HG03571 (cell line): ENCODE measurements around the gene PAX2.

Experiments used
- ATAC-seq: cut with Tn5 transposase; IDR thresholded peaks from one replicate; pipeline ENCODE4 v1.9.1; 2021; ENCODE audit not compliant: unreplicated experiment

PAX2 gene

GRCh38 chr10:100737355-100738054, 7.9 kb upstream of the PAX2 start:
- ATAC-seq = no peak

GRCh38 chr10:100738055-100738827, 7.1 kb upstream of the PAX2 start:
- no peak for ATAC-seq

DNA sequence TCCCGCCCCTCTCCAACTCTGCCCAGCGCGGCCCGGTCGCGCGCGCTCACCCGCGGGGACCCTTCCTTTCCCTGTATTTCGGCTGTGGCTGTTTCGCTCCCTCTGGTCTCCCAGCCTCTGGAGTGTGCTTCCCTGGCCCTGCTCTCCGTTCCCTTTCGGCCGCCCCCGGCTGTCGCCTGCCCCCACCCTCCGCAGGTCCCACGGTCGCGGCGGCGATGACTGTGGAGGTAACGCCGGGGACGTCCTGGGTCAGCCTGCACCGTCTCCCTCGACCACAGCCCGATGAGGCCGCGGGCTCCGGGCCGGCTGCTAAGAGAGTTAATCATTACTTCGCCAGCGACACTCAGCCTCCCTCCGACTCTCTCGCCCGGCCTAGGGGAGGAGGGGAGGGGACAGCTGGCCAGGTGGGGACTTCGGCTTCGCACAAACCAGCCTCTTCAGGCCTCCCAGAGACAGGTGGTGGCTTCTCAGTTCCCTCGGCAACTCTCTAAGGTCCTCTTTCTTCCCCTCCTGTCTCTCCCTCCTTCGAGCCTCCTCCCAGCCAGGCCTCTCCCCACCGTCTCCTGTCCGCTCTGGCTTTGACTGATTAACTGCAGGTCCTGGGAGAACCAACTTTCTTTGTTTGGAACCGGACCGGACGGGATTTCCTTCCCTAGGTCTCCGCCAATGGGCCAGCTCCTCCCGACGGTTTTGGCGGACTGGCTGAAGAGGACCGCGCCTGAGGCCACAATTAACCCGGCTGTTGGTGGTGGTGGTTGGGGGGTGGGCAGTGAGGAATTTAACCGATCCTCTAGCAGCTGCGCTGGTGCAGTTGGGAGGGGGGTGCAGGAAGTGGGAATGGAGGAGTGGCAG, 5.6 kb upstream of the PAX2 start:
- ATAC-seq = no peak

GRCh38 chr10:100740476-100741377, 4.7 kb upstream of the PAX2 start:
- ATAC-seq = no peak

DNA sequence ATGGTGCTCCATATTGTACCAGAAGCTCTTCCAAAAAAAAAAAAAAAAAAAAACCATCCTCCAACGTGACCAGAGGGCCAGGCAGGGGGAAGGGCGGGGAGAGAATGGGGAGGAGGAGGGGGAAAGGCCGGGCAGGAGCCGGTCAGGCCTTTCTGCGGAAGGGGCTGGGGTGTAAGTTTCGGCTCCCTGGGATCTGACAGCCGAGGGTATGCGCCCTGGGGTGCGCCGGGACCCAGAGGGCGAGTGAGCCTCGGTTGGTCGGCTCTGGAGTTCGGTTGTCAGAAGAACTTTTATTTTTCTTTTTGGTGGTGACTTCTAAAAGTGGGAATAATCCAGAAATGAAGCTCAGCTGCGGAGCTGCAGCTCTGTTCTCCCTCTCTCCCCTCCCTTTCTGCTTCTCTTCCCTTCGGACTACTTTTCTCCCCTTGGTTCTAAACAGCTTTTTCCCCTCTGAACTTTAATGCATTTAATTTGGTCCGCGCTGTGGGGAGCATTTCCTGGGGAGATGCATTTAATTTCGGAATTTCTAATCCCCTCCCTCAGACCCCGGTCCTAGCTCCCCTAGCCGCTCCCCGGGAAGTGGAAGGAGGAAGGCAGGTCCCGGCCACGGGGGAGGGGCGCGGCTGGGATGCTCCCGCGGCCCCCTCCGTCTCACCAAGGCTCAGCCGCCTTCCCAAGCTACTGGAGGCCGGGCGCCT, 3.9 kb upstream of the PAX2 start:
- ATAC-seq = no peak

DNA sequence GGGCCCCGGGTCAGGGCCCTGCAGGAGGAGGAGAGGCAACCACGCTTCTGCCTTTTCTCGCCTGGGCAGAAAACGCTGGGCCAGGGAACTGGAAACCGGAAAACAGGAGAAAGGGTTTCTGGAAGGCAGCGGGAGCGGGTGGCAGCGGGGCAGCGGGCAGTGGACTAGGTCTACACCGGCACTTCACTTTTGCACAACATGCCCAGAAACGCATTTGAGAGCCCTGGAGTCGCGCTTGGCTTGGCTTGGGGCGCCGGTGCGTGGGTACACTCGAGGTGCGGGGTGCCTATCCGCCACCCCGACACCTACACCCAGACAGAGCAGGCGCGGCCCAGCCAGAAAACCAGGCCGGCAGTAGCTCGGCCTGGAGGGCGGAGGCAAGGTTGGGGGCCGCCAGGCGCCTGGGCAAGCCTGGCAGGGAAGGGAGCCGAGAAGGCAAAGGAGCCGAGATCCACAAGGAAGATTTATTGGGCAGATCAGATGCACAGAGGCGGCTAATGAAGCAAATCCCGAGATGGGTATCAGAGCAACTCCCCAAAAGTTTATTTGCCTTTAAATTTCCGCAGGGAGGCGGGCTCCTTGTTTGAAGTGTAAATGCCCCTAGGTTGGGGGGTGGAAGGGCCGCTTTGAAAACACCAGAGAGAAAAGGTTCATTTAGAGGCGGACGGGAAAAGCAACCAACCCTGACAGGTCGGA, 3.2 kb upstream of the PAX2 start:
- no peak for ATAC-seq

DNA sequence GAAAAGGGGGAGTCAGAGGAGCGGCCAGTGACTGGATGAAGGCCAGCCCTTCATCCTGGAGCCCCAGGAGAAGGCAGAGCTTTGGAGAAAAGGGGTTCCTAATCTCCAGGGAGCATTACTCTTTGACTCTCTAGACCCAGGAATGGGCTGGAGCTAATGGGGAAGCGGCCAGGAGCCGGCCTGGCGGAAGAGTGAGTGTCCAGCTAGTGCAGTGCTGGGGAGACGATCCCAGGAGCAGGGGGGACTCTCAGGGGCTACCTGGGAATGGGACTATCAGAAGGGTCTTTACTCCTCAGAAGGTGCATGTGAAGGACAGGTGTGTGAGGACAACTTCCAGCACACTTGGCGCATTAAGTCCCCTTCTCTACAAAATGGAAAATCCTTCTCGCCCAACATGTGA, 2.4 kb upstream of the PAX2 start:
- ATAC-seq = no peak

- ATAC-seq = no peak
Observed at GRCh38 chr10:100743626-100744135, 1.7 kb upstream of the PAX2 start.

DNA sequence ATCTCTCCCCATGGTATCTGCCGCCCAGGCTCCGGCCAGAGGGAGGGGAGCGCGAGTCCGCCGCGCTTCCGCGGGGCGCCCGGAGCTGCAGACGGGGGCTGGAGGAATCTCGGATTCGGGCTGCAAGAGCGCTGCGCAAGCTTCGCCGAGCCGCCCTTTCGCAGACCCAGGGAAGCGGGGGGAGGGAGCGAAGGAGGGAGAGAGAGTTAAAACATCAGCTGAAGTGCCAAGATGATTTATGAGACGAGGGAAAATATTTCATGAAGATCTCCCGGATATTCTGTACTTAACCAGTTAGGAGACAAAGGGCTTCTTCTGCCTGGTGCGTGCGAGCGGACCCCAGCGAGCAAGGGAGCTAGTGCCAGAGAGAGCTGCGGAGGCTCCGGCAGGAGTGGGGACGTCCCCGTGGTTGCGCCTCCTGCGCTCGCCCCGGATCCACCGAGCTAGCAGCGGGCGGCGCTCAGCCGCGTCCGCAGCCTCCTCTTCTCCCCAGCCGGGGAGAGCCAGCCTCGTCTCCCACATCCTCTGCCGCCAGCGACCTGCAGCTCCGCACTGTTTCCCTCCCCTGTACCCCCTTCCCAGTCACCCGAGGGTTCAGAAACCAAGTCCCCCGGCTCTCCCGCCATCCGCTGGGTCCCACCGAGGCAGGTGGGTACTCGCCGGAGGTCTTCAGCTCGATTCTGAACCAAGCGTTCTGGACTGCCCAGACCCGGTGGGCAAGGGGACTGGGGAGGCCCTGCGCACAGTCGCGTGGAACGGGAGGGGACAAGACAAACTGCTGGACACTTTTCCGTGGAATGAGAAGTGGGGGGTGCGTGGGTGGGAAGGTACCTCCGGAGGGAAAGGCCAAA, 1.0 kb upstream of the PAX2 start:
- ATAC-seq = no peak

DNA sequence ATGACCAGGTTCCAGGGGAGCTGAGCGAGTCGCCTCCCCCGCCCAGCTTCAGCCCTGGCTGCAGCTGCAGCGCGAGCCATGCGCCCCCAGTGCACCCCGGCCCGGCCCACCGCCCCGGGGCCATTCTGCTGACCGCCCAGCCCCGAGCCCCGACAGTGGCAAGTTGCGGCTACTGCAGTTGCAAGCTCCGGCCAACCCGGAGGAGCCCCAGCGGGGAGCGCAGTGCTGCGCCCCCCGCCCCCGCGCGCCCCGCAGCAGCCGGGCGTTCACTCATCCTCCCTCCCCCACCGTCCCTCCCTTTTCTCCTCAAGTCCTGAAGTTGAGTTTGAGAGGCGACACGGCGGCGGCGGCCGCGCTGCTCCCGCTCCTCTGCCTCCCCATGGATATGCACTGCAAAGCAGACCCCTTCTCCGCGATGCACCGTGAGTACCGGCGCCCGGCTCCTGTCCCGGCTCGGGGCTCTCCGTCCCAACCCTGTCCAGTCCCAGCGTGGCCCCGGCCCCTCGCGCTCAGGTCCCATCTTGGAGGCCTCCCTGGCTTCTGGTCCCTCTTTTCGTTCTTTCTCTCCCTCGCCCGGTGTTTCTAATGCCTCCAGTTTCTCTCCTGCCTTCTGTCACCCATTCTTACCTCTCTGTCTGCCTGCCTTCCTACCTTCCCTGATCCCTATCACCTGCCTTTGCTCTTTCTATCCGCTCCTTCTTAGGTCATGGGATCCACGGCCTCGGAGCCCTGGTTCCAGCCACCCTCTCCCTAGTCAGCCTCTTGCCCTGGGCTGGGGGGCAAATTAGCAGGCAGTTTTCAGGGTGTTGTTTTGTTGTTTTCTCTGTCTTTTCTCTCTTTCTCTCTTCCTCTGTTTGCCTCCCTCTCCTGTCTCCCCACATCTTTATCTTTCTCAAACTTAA, 751 bp downstream of the PAX2 start:
- ATAC-seq = no peak

- no peak for ATAC-seq
Observed at GRCh38 chr10:100746784-100747455, 1.5 kb downstream of the PAX2 start.

DNA sequence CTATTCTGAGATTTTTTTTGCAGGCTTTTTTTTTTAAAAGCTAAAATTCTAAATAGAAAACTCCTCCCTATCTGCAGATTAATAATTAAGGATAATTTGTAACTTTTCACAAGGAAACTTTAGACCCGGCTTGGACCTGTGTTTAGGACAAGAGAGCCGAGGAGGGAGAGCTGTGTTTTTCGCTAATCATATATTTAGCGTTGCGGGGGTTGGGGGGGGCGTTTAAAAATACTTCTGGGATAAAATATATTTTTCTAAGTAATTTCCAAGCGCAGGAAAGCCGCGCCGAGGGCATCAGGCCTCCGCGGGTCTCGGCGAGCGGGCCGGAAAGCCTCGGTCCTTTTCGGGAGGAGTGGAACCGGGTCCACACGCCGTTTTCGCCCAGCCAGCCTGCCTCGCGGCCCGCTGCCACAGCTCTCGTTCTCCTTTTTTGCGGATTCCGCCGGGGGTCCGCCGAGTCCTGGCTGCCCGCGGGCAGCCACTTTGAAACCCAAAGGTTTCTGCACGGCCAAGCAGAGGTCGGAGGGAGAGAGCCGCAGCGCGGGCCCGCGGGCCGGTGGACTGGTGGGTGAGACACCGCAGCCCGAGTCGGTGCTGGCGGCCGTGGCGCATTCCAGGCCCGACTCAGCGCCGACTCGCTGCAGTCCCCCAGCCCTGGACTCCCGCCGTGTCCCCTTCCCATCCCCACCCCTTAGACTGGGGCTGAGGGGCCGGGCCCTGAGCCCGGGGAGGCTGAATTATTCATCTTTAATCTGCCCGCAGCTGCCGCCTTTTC, 2.3 kb downstream of the PAX2 start:
- no peak for ATAC-seq

DNA sequence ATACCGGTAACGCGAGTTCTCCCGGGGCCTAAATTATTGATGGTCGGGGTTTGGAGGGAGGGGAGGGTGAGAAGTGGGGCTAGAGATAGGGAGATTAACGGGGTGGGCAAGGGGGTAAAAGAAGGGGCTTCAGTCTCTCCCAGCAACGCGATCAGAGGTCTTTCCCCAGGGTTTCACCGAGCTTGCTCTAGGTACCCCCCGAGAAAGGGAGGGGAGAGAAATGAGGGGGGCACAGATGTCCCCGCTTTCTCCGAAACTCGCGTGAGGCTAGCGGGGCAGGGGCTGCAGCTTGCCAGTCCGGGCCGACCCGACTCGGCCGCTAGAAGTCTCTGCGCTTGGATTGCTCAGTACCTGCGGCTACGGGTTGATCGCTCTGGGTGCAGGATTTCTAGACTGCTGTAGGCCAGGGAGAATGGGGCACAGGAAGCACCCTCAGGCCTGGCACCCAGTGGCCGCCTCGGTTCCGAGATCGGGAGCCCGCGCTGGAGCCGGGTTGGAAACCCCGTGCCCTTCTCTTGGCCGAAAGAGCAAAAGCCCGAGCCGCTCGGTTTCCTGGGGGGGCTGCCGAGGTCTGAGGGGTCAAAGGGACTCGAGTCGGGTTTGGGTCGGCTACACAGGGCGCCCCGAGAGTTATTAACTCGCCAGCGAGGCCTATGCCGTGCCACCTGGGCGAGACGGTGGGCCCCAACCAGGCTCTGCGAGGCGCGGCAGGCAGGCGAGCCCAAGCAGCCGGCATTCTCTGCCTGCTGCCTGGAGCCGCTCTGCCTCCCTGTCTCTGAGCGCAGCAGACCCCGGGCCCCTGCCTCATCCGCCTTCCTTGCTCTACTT, 3.1 kb downstream of the PAX2 start:
- ATAC-seq = no peak

GRCh38 chr10:100749059-100749308, 3.6 kb downstream of the PAX2 start:
- ATAC-seq = no peak
